ENCODE results near the gene QSOX1.

DNA sequence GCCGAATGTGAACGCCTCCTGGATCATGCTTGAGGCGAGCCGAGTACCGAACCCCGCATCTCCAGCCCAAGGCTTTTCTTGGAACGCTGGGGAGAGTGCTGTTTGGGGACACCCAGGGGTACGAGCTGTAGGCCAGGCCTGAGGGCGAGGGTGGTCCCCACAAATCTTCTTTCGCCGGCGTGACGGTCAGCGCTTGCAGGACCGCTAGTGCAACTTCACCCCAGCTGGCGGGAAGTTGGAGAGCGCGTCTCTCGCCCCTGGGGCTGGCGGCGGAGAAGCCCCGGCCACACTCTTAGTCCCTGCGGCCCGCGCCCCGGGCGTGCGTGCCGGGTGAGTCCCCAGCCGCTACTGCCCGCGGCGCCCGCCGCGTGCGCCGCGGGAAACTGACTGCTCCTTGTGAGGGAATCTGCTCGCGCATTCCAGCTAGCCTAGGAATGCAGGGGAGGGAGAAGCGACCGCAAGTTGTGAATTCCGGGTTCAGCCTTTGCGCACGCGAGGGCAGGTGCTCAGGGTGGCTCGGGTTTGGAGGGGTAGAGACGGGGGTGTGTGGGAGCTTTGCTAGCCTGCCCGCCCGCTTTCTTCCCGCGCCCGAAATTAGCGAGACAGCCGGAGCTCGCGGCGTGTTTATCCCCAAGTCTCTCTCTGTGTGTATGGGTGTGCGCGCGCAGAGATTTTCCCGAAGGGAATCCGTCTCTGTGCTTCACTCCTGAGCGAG, 76.3 kb downstream of the QSOX1 start:
- TF ChIP-seq, protein P1, sequence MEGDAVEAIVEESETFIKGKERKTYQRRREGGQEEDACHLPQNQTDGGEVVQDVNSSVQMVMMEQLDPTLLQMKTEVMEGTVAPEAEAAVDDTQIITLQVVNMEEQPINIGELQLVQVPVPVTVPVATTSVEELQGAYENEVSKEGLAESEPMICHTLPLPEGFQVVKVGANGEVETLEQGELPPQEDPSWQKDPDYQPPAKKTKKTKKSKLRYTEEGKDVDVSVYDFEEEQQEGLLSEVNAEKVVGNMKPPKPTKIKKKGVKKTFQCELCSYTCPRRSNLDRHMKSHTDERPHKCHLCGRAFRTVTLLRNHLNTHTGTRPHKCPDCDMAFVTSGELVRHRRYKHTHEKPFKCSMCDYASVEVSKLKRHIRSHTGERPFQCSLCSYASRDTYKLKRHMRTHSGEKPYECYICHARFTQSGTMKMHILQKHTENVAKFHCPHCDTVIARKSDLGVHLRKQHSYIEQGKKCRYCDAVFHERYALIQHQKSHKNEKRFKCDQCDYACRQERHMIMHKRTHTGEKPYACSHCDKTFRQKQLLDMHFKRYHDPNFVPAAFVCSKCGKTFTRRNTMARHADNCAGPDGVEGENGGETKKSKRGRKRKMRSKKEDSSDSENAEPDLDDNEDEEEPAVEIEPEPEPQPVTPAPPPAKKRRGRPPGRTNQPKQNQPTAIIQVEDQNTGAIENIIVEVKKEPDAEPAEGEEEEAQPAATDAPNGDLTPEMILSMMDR (IDR thresholded peaks at IDR 0.05): no peak
- TF ChIP-seq POLR2AphosphoS5 (IDR thresholded peaks at IDR 0.05) (no peak), EP300 (IDR thresholded peaks at IDR 0.05; ENCODE audit: low read depth) (no peak)

Measured in transverse colon (tissue), 4 donors.